ENCODE measurements around the gene STUM.

DNA sequence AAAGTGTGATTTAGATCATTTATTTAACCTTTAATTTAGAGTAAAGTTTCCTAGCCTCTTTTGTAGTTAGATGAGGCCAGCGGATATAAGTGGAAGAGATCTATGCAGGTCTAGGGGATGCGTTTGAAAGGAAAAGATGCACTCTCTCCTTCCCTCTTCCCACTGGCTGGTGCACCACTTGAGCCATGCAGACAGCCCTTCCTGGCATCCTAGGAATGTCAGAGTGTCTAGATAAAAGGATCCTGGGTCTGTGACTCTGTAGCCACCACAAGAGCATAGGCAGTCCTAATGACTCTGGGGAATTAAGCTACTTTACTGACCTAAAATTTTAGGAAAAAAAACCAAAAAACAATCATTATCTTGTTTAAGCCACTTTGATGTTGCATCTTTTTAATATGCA lies 16.0 kb upstream of the STUM start:
- TF ChIP-seq EZH2phosphoT487 (IDR thresholded peaks at IDR 0.05; ENCODE audit: low read length) (no peak), EZH2 (optimal IDR thresholded peaks at IDR 0.05; ENCODE audit: low read depth, low read length) (no peak)
- TF ChIP-seq, protein P1, sequence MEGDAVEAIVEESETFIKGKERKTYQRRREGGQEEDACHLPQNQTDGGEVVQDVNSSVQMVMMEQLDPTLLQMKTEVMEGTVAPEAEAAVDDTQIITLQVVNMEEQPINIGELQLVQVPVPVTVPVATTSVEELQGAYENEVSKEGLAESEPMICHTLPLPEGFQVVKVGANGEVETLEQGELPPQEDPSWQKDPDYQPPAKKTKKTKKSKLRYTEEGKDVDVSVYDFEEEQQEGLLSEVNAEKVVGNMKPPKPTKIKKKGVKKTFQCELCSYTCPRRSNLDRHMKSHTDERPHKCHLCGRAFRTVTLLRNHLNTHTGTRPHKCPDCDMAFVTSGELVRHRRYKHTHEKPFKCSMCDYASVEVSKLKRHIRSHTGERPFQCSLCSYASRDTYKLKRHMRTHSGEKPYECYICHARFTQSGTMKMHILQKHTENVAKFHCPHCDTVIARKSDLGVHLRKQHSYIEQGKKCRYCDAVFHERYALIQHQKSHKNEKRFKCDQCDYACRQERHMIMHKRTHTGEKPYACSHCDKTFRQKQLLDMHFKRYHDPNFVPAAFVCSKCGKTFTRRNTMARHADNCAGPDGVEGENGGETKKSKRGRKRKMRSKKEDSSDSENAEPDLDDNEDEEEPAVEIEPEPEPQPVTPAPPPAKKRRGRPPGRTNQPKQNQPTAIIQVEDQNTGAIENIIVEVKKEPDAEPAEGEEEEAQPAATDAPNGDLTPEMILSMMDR (IDR thresholded peaks at IDR 0.05; ENCODE audit: low read length): no peak
